IPS DF 19.7 (cell line): ENCODE data around the gene DNLZ.

Experiments used
- DNase-seq: peaks from one replicate; pipeline ENCODE4 v3.0.0-alpha.2; 2013; ENCODE audit warnings: low read depth, low spot score

DNLZ gene

DNA sequence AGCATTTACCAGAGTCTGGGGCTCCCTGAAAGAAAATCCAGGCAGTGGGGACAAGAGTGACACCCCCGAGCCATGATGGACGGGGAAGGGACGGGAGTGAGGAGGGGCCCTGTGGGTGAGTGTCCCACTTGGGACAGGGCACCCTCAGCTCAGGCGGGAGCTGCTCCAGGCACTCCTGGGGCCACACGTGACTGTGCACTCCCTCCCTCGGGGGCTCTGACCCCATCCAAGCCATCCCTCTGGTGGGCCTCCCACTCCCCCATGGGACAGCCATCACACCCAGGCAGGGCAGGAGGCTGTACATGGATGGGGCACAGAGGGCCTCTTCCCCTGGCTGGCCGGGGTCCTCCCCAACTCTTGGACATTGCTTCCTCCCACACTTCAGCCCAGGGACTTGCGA lies 12.9 kb upstream of the DNLZ start:
- no peak for DNase-seq

DNA sequence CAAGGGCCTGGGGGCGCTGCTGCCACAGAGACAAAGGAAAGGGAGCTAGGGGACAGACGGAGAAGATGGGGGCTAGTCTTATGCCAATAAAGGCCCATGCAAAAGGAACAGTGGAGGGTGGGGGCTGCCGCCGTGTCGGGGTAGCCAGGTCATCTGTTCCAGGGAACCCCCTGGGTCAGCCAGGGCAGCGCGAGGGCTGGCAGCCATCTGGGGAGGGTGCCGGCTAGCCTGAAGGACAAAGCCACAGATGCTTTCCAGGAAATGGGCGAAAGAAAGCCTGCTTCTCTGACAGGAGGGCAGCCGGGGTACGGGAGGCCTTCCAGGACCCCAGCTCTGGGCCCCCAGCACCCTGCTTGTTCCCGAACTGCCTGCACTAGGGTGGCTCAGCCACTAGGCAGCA lies 11.6 kb upstream of the DNLZ start:
- DNase-seq: no peak

DNA sequence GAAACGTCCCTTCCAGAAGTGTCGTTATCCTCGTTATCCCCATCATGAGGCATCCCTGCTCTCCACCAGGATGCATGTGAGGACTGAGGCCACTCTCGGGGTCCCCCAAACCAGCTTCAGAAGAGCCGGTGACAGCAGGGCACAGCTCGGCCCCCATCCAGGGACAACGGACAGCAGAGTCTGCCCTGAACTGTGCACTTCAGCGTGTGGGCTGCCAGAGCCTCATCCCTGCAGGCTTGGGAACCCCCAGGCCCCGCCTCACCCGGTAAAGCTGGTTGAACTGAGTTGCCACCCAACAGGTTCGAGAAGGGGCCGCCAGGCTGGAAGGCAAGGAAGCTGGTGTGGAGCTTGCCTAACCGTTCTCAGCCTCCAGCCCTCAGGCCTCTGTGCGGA lies 10.6 kb upstream of the DNLZ start:
- no peak for DNase-seq

DNA sequence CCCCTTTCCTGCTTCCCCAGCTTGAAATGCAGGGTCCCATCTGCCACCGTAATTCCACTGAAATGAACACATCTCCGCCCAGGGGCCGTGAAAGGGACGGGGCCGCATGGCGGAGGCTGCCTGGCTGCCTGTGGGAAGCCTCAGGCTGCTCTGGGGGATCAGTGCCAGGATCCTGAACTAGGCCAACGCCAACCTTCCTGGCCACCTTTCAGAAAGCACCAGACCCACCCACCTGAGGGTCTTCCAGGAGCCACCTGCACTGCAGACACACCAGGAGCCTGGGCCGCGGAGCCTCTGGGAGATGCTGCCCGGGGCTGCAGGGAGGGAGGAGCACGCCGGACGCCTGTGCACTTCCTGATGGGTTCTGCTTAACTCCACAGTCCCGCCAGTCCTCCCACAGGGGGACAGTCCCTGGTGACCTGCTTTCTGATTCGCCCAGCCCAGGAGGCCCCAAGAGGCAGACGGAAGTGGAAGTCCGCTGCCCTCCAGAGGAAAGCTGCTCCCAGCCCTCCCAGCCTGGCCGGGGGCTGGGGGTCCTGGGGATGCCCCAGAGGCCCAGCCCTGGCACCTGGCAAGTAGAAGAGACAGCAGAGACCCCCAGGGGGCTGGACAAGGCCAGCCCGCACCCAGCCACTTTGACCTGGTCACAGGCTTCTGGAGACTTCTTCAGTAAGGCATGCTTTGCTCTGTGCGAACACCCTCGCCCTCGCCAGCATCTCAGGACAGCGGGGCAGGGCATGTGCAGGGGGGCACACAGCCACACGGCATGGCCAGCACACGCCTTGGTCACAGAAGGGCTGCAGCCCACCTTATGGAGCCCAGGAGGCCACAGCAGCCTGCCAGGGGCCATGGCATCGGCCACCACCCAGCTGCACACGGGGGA lies 10.0 kb upstream of the DNLZ start, which contains the start of gene CARD9:
TSS of gene CARD9 (minus strand) at position 370 of the 883 bp plus-strand sequence. CDS start 1,591 bp downstream, outside the sequence.
- DNase-seq: no peak

DNA sequence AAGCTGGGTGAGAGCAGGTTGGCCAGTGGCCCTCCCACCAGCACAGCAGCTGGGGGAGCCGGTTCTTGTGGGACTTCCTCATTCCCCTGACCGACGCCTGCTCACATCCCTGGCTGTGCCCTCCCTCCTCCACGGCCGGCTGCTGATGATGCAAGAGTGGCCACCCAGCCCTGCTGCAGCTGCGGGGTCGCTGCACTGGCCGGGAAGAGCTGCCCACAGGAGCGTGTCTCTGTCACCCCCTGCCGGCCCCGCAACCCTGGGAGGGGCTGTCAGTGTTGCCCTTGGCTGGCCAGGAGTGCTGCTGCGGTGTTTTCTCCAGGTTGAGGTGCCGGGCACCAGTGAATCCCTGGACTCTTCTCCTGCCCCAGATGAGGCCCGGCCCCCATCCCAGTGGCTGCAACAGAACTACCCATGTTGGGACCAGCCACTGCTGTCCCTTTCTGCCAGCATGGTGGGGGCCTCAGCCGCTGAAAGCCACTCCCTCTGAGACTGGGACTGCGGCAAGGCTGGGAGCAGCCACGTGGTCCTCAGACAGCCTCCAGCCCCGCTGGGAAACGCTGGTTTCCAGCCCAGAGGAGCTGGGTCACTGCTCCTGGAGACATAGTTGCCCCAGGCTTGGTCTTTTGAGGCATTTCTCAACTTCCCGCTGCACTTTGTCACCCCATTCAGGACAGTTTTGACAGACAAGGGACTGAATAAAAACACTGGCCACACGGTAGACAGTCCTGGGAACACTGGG lies 9.2 kb upstream of the DNLZ start:
- no peak for DNase-seq

DNA sequence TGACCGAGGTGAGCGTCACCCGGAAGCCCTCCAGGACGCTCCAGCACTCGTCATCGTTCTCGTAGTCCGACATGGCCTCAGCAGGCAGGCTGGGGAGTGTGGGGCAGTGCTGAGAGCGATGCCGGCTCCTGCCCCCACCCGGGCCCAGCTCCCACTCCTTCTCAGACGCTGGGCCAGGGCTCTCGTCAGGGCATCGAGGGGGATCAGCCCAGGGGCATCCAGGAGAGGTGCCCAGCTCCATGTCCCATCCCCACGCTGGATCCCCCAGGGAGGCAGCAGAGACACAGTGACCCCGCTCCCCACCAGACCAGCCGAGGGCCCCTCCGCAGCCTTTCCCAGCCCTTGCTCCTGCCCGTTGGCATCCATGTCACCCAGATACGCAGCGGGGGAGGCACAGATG lies 8.5 kb upstream of the DNLZ start:
- DNase-seq: no peak

DNA sequence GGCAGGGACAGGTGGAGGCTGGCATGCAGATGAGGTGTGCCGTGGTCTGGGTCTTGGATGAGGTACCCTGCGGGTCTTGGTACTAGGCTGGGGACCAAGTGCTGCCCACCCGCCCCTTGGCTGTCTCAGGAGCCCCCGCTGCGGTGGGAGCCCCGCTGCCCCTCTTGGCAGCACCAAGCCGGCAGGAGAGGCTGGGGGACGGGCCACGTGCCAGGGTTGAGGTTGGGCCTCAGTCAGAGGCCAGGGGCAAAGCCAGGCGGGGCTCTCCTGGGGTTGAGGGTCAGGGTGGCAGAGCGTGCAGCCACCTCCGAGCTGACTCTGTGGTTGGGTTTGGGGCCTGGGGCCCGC lies 8.0 kb upstream of the DNLZ start:
- no peak for DNase-seq

DNA sequence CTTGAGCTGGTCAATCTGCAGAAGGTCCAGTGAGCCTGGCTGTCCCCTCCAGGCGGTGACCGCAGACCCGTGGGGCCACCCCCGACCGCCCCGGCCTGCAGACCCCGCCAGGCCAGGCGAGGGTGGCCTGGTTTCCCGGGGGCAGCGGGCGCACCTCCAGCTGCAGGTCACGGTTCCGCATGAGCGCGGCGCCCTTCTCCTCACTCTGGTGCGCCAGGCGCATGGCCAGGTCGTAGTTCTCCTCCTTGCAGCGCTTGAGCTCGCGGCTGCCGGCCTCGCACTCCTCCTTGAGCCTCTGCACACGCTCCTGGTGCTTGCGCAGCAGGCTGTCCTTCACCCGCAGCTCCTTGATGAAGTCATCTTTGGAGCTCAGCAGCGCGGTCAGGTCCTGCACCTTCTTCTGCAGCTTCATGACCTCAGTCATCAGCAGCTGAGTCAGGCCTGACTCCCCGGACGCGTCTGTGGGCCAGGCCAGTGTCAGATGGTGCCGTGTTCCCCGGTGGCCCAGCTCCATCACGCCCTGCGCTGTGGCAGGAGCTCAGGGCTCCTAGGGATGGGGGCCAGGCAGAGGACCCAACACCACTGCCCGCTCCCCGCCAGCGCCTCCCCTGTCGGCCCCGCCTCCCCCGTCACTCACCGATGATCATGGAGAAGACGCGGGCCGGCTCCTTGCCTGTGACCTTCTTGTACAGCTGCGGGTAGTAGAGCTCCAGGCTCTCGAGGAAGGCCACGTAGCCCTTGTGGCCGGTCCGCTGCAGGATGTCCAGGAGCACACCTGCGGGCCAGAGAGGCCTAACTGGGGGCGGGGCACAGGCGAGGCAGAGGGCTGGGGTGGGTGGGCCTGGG lies 7.4 kb upstream of the DNLZ start:
- no peak for DNase-seq

DNA sequence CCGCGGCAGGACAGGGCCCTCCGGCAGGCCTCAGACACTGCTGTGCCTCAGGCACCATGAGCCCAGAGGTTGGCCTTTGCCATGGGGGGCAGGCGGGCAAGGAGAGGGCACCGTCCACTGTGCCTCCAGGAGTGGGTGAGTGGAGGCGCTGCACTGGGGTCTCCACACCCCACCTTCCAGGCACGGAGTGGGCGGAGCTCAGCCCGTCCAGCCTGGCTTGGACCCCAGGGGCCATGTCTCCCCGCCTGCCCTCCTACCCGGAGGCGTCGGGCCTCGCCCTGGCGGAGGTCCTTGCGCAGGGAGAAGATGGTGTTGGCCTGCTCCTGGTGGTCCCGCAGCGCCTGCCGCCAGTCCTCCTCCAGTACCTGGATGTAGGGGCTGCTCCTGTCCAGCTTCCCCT lies 6.5 kb upstream of the DNLZ start:
- DNase-seq: no peak

DNA sequence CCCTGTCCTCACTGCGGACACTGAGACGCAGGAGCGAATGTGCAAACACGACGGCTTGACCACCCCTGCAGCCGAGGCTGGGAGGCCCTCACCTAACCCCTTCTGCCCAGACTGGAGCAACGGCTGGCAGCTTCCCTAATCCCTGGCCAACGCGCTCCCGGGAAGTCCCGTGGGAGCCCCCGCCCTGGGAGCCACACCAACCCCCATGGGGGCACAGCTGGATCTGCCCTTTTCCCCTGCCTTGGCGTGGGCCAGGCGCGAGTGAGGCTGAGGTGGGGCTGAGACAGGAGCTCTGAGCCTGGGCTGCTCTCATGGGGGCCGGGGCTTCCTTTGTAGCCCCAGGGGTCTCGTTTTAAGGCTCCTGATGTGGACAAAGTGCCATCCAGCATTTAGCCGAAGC lies 4.6 kb upstream of the DNLZ start:
- DNase-seq: no peak

DNA sequence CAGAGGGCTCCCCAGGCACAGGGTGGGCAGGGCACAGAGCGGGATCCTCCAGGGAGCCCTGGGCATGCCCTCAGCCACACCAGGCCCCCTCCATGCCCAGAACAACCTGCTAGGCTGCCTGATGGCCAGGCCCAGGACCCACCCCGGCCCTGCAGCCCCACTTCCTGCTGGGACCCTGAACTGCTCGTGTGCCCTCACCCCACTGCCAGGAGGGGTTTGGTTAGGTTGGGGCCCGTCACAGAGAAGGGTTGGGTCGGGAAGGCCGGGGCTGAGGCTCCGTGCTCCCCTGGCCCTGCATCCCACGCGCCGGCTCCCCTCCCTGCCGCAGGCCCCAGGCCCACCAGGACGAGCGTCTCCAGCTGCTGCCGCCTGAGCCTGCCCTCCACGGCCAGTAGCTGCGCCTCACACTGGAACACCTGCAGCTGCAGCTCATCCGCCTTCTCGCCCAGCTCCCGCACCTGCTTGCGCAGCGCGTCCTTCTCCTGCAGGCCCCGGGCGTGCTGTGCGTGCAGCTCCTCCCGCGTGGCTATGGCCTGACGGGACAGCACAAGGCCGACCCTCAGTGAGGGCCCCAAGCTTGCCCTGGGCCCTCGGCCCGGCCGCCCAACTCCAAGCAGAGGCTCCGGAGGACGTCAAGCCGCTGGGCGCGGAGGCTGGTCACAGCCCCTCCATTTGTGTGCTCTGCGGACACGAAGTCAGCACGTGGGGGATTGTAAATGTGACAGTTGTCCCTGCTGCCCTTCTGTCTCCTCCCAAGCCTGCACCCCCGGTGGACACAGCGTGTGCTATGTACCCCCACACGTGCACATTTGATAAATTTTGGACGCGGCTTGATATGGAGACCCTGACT lies 4.0 kb upstream of the DNLZ start:
- DNase-seq: no peak

DNA sequence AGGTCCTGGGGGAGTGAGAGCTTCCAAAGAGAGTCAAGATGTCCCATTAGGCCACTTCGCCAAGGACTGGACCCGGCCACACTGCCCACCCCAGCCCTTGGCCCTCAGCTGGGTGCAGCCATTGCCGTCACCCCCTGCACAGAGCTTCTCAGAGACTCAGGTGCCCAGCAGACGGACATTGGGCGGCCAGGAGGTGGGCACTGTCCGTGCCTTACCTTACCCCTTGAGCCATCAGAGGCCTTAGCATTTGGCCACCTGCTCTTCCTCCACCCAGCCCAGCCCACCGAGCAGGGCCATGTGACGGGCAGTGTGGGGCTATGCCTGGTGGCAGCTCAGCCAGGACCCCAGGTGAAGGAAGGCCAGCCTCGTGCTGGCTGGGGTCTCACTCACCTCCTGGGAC lies 3.3 kb upstream of the DNLZ start:
- DNase-seq: no peak

DNA sequence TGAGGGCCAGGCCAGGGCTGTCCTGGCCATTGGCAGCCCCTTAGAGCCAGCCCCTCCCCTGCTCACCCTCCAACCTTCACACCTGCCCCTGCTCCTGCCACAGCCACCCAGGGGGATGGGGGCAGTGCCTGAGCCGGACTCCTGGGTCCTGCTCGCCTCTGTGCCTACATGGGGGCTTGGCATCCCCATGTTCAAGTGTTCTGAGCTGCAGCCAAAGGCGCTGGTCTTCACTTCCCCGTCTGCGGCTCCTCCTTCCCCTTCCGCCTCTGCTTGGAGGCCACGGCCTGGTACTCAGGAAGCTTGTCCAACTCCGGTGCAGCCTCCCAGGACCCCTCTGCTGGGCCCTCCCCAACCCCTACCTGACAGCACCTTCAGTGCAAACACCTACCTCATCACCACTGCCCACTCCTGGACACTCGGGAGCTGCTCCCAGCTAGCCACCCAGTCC lies 2.3 kb upstream of the DNLZ start:
- no peak for DNase-seq

DNA sequence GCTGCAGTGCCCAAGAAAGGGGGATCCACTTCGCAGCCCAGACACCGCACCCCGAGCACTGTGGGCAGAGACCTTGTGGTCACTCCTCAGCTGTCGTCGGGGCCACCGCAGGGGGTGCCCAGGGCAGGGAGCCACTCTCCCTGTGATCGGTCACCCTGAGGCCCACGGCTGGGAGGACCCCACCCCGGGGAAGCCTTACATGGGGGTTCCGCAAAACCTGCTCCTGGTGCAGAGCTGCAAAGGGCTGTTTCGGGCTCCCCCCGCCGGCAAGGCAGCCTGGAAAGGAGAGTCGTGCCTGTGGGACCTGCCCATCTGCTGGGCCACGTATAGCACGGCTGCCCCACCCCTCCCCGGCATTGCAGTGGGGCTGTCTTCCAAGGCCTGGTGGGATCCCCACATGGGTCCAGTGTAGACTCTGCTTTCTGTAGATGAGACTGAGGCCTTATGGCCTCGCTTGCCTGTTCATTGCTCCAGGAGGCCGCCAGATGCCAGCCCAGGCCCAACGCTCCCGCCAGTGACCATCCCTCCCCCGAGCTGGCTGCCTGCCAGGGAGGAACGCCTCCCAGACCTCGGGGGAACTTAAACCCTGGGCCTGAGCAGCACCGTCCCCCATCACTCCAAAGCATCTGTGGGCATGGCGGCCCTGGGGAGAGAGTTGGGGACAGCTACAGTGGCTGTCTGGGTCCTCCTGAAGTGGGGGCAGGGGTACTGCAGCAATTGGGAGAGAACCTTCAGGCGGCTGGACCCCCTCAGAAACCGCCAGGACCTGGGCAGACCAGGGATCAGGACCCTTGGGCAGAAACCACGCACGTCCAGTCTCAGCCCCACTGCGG lies 1.6 kb upstream of the DNLZ start:
- DNase-seq: no peak

DNA sequence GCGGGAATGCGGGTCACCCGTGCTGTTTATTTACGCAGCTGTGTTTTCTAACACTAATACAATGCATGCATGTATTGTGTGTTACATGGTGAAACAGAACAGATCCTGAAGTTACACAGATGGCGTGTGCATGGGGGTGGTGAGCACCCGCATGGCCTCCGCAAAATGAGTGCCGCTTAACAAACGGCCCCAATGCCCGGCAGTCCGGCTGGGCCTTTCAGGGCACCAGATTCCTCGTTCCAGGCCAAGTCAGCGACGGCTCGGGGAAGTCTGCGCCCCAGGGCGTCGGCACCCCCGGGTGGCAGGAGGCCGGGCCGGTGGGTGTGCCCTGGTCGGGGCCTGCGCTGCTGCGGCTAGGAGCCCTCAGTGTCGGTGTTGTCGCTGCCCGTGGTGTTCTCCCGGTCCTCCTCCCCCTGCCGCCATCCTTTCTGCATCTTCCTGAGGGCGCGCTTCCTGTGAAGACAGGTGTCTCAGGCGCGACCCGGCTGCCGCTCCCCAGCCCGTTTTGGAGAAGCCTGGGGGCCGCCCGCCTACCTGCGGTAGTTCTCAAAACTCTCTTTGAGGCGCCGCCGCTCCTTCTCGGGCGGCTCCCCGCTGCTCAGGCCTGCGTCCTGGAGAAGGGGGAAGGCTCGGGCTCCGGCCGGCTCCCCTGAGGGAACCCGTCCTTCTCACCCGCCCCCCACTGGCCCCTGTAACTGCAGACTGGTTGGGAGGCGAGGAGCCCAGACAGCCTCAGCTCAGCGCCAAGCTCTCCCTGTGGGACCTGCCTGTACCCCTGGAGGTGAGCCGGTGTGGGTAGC lies 605 bp upstream of the DNLZ start:
- no peak for DNase-seq

DNA sequence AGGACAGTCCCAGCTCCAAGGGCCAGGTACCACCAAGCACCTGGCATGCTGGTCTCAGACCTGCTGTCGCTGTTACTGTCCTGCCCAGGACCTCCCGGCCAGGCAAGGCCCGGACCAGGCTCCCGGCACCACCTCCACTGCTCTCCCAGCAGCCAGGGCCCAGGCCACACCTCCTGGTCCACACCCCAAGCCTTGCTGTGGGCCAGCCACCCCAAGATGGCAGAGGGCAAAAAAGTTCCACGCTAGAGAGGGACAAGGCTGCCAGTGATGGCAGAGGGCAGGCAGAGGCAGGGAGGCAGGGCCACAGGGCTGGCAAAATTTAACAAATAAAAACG lies 1.1 kb downstream of the DNLZ start:
- DNase-seq: no peak

DNA sequence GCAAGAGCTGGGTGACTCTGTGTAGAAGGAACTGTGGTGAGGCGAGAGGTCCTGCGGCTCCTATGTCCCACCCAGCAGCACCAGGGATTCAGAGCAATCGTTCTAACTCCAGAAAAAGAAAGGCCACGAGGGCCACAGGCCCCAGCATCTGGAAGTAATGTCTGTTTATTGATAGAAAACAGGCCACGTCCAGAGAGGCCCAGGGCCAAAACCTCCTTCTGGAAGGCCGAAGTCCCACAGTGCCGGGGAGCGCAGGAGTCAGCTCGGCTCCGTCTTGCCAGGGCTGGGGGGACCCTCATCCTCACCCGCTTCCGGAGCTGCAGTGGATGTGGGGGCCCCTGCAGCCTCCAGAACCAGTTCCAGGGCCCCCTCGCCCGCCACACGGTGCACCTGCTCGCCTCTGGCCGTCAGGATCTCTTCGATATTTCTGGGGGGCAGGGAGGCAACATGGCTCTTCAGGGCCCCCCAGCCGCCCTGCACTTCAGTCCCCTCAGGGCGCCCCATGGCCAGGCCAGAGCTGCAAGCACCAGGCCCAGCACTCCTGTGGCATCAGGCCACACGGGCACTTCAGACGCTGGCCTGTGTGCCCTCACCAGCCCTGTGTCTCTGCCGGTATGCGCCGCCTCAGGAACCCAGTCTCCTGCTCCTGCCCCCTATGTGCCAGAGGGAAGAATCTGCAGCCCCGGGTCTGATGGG lies 1.6 kb downstream of the DNLZ start:
- no peak for DNase-seq

DNA sequence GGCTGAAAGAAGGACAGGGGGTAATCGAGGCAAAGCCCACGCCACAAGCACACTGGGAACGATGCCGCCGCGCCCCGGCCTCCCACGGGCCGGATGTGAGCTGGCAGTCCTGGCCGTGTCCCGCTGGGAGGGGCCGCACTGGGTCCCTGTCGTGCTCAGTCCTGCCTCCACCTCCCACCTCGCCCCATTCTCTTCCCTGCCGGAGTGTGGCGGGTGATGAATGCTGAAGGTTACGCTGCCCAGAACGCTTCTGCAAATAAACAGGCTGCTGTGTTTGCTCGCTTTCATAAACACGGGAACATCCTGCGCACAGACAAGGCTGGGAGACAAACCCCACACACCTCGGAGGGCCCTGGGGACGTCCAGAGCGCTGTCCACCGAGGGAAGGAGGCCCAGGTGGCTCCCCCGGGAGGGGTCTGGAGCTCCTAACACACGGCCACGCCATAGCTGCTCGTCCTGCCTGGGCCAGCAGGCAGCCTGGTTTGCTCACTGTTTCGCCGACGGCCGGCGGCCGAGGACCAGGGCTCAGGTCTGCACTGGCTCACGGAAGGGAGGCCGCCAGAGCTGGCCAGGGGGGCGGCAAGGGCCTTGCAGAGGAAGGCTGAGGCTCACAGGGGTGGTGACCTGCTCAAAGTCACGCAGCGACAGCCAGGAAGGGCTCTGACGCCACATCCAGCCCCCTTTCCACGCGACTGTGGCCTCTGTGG lies 2.3 kb downstream of the DNLZ start:
- DNase-seq: no peak
